ENCODE measurements around the gene GRPEL2. TPM values are rescaled to one million over a fixed set of nuclear protein-coding genes. Genes with fewer than 3 reads are reported as not detected.

The GRPEL2 gene
- total RNA-seq, 1 experiment from 2014 or later = 47.3 TPM

GRCh38 chr5:149363936-149364335 is 18.6 kb downstream of the GRPEL2 start:
- Histone ChIP-seq H4K5ac (ENCODE audit: insufficient read length, low read depth, low read length) (no peak overlapping the region), H3K4me1 (ENCODE audit: insufficient read depth, low read length) (no peaks in the 10 kb centered on the region), H2BK120ac (ENCODE audit: low read depth, low read length, poor library complexity, severe bottlenecking) (no peak overlapping the region), H2BK20ac (ENCODE audit: low read depth, low read length, poor library complexity, severe bottlenecking) (no peak overlapping the region), H3K27ac (ENCODE audit: insufficient read length, low read depth, low read length) (no peak overlapping the region), H3K56ac (ENCODE audit: insufficient read length, low read depth, low read length) (no peak overlapping the region), H4K8ac (replicated peaks; ENCODE audit: insufficient read length, low read depth, low read length) (no peak overlapping the region), H3K18ac (ENCODE audit: insufficient read length, low read depth, low read length) (no peak overlapping the region), H3K4me2 (ENCODE audit: insufficient read depth, insufficient read length, low read length) (no peak overlapping the region), H3K79me1 (ENCODE audit: insufficient read depth, low read depth, low read length, poor library complexity, severe bottlenecking) (no peaks in the 10 kb centered on the region), H3K9me3 (ENCODE audit: control insufficient read depth, low read depth, low read length) (no peaks in the 10 kb centered on the region), H2BK15ac (ENCODE audit: low read depth, low read length) (no peak overlapping the region), H2AFZ (ENCODE audit: low read length) (no peak overlapping the region), H3K9ac (ENCODE audit: extremely low read depth, insufficient read length, low read length) (no peak overlapping the region), H2BK5ac (ENCODE audit: insufficient read length, low read length) (no peak overlapping the region), H2AK5ac (ENCODE audit: insufficient read length, low read length) (no peak overlapping the region), H4K91ac (ENCODE audit: insufficient read length, low read depth, low read length) (no peak overlapping the region), H3T11ph (ENCODE audit: low read length) (no peak overlapping the region), H3K27me3 (ENCODE audit: insufficient read depth, low read length) (no peaks in the 10 kb centered on the region), H3K23ac (ENCODE audit: insufficient read length, low read depth, low read length) (no peak overlapping the region), H2BK12ac (ENCODE audit: insufficient read length, low read depth, low read length) (no peak overlapping the region), H4K20me1 (ENCODE audit: control insufficient read depth, insufficient read depth, insufficient read length) (no peaks in the 10 kb centered on the region), H3K23me2 (ENCODE audit: insufficient read length, low read depth, low read length, poor library complexity, severe bottlenecking) (no peaks in the 10 kb centered on the region), H3K14ac (ENCODE audit: insufficient read depth, low read length) (no peak overlapping the region), H3K79me2 (ENCODE audit: insufficient read depth, low read length) (no peaks in the 10 kb centered on the region), H3K4ac (ENCODE audit: low read depth, low read length) (no peak overlapping the region)
- Mint-ChIP-seq H3K27me3 (ENCODE audit: low read depth) (peaks cover 3% of the 10 kb centered on the region; the same call in 1 of the 2 replicates), H3K4me3 (no peak overlapping the region), H3K36me3 (ENCODE audit: insufficient read depth in 1 of 3, low read depth in 3 of 3) (peaks cover 0 to 21% (median 3%) of the 10 kb centered on the region in 3 experiments; a peak in 5 of 7 replicates), H3K4me1 (peaks cover 10 to 13% of the 10 kb centered on the region in 2 experiments), H3K9me3 (no peaks in the 10 kb centered on the region), H3K27ac (no peak overlapping the region)
- no CpG with 5 or more reads among the region's 9 CpGs for WGBS (ENCODE audit: extremely low coverage, insufficient read length, low lambda C conversion rate)
- no peak for DNase-seq
- no peak for TF ChIP-seq CTCF (conservative IDR thresholded peaks at IDR 0.05)

All from H9 (cell line).